Stomach (tissue), 9 donors: ENCODE measurements around the gene GRIA4. TPM values are rescaled to one million over a fixed set of nuclear protein-coding genes. Genes with fewer than 3 reads are reported as not detected.
A peak's percentile ranks its signal among the peaks of the same experiment; 100 is the strongest.

ENCODE experiments used
- DNase-seq, 2 donors: peaks; one replicate each; pipeline versions ENCODE4 v3.0.0 to v3.0.0-alpha.2; 2013 to 2019
- H3K27ac ChIP-seq, 5 donors: fragments of 200-600 bp in 4 of 5; sonication (generic) in 4 of 5; one replicate each; pipeline ENCODE4 v1.5.1; 2013 to 2019; ENCODE audit warnings: mild to moderate bottlenecking in 1 of 5, moderate library complexity in 1 of 5
- H3K27me3 ChIP-seq, 3 donors: fragments of 200-600 bp; sonication (generic); one replicate each; pipeline ENCODE4 v1.5.1; 2017 to 2019; ENCODE audit warnings: mixed run types in 1 of 3
- H3K36me3 ChIP-seq, 4 donors: fragments of 200-600 bp; sonication (generic); 1 replicate in 3 of 4; 2 replicates in 1 of 4; pipeline ENCODE4 v1.5.1; 2016 to 2019
- H3K4me1 ChIP-seq, 4 donors: fragments of 200-600 bp; sonication (generic); one replicate each; pipeline ENCODE4 v1.5.1; 2016 to 2019
- H3K4me3 ChIP-seq, 4 donors: fragments of 200-600 bp; sonication (generic) in 3 of 4; one replicate each; pipeline ENCODE4 v1.5.1; 2016 to 2019; ENCODE audit warnings: mild to moderate bottlenecking in 1 of 4
- H3K9me3 ChIP-seq, 4 donors: fragments of 200-600 bp; sonication (generic); one replicate each; pipeline ENCODE4 v1.5.1; 2016 to 2019
- EP300 ChIP-seq: sonication (generic); formaldehyde crosslinking; IDR thresholded peaks from one replicate; pipeline ENCODE4 v1.6.1; 2017; ENCODE audit warnings: antibody characterized with exemption
- POLR2A ChIP-seq, 4 donors: fragments of 450-650 bp; IDR thresholded peaks; one replicate each; pipeline ENCODE4 v1.6.1; 2016; ENCODE audit warnings: antibody characterized with exemption in 4 of 4, control low read depth in 2 of 4, mild to moderate bottlenecking in 1 of 4, moderate library complexity in 1 of 4
- POLR2AphosphoS5 ChIP-seq, 3 donors: sonication (generic); formaldehyde crosslinking; IDR thresholded peaks; one replicate each; pipeline ENCODE4 v1.6.1; 2016; ENCODE audit warnings: antibody characterized with exemption in 3 of 3
- WGBS, 5 donors: extraction: QIAGEN DNeasy Blood & Tissue Kit in 3 of 5; methylation state at CpG; one replicate each; pipeline versions ENCODE4 v1.1.5 to v1.1.7; 2013 to 2018; 5-methylcytosine and 5-hydroxymethylcytosine counted together
- intact Hi-C: fragments of 100-400 bp; cut with DNase I; formaldehyde crosslinking; loops from one replicate; pipeline ENCODE4 v1.15.1; 2023; ENCODE audit warnings: low total_unique reads
- polyA plus RNA-seq, 3 donors: library from polyadenylated mRNA; stranded (reverse); fragments of 200-250 nt; gene quantifications; one replicate each; pipeline ENCODE4 v1.2.3, GENCODE V29; 2013
- total RNA-seq, 5 donors: library from RNA; depleted of rRNA; stranded (reverse); fragments of >200 nt; gene quantifications; one replicate each; pipeline versions ENCODE4 v1.1.0 to v1.2.3, GENCODE V29; 2014 to 2016
- TF ChIP-seq, protein P1 (sequence below), 7 experiments: fragments of 450-650 bp in 4 of 7; fragments of 200-600 bp in 3 of 7; sonication (generic) in 3 of 7; IDR thresholded peaks; one replicate each; pipeline ENCODE4 v1.5.1; 2016 to 2019; ENCODE audit warnings: antibody characterized with exemption in 7 of 7, control low read depth in 2 of 7, mild to moderate bottlenecking in 1 of 7
- donor health status: healthy with polysubstance abuse.
- donor health status: Bipolar disorder and iron deficiency.
- donor health status: healthy.

GRIA4 gene
- total and polyA plus RNA-seq, 8 donors: under 0.01 to 5.9 (median 2.0) TPM; not detected in 1

DNA sequence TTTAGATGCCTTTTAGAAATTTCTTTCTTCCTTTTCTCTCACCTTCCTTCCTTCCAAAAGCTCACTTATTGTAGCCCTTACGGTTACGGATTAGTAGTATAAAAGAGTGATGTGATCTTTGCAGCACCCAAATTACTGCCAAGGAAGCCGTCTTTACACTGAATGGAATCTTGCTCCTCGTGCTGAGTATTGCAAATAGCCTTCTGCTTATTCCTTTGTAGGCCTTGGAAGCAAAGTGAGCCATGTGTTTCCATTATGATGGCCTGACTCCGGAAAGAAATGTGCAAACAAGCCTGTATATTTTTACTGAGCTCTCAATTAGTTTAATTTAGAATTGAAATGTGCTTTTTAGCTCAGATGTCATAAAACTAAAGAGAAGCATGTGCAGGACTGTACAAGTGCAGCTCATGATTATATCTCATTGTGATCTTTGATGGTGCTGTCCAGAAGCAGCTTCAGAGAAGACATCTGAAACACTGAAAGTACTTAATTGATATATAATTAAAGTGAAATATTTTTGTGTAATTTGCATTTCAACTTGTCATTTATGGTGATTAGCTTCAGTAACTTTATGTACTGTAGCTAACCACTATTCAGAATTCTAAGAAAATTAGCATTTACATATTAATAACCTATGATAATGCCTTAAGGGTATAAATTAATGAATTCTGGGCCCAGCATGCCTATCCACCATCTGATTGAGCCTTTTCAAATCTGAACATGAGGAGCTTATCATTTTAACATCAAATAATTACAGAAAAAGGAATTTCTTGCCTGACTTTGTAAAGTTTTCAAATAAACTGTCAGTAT lies 129.3 kb downstream of the GRIA4 start:
- 62 to 84% (median 80%) methylated on average over 5 of the region's 5 CpGs for WGBS, 5 donors
- DNase-seq: peak in 1 of 2 donors; percentile 20

DNA sequence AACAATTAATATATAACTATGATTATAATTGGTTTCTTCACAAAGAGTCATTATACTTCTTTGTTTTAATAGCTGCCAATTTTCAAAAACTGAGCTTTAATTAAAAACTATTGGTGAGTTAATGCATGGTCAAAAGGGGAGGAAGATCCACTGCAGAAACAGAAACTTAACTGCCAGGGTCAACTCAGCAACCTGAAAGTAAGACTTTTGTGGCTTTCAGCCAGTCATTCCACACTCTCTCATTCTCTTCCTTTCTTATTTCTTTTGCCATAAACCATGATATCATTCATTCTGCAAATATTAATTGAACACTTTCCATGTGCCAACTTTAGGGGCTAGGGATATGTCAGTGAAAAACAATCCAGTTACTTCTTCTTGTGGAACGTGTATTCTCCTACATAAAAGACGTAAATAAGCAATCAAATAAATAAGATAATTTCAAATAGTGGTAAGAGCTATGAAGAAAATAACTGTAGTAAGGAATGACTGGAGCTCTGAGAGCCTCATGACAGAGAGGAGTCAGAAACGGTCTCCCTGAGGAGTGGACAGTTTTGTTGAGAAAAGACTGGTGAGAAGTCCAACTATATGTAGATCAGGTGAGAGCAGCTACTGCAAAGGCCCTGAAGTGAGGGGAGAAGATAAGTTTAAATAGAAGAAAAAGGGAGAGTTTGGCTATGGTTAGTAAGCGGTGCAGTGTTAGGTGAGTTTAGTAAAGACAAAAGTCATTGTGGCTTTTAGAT lies 130.5 kb downstream of the GRIA4 start:
- Histone ChIP-seq H3K27me3 (no peaks in the 10 kb centered on the region), H3K4me1 (no peaks in the 10 kb centered on the region), H3K36me3 (no peaks in the 10 kb centered on the region), H3K27ac (no peak overlapping the region), H3K4me3 (no peak overlapping the region), H3K9me3 (no peaks in the 10 kb centered on the region)
- no peak for DNase-seq
- intact Hi-C loops: no loop called here
- TF ChIP-seq EP300: no peak
- no peak for TF ChIP-seq POLR2A (IDR thresholded peaks at IDR 0.05)
- TF ChIP-seq POLR2AphosphoS5 (IDR thresholded peaks at IDR 0.05): no peak
- TF ChIP-seq, protein P1, sequence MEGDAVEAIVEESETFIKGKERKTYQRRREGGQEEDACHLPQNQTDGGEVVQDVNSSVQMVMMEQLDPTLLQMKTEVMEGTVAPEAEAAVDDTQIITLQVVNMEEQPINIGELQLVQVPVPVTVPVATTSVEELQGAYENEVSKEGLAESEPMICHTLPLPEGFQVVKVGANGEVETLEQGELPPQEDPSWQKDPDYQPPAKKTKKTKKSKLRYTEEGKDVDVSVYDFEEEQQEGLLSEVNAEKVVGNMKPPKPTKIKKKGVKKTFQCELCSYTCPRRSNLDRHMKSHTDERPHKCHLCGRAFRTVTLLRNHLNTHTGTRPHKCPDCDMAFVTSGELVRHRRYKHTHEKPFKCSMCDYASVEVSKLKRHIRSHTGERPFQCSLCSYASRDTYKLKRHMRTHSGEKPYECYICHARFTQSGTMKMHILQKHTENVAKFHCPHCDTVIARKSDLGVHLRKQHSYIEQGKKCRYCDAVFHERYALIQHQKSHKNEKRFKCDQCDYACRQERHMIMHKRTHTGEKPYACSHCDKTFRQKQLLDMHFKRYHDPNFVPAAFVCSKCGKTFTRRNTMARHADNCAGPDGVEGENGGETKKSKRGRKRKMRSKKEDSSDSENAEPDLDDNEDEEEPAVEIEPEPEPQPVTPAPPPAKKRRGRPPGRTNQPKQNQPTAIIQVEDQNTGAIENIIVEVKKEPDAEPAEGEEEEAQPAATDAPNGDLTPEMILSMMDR (IDR thresholded peaks at IDR 0.05): no peak
- WGBS, 5 donors: 82 to 94% (median 87%) methylated on average over 4 of the region's 4 CpGs

More for the DNA sequence above, 129.3 kb downstream of the GRIA4 start:
- H3K9me3 ChIP-seq: no peaks in the 10 kb centered on the region
- no peaks in the 10 kb centered on the region for H3K4me1 ChIP-seq
- H3K4me3 ChIP-seq: no peak overlapping the region
- H3K27me3 ChIP-seq: no peaks in the 10 kb centered on the region
- TF ChIP-seq EP300 (no peak), POLR2A (IDR thresholded peaks at IDR 0.05) (no peak), POLR2AphosphoS5 (IDR thresholded peaks at IDR 0.05) (no peak)
- TF ChIP-seq, protein P1 (IDR thresholded peaks at IDR 0.05): no peak
- no peaks in the 10 kb centered on the region for H3K36me3 ChIP-seq
- no peak overlapping the region for H3K27ac ChIP-seq
- intact Hi-C loops: no loop called here

DNA sequence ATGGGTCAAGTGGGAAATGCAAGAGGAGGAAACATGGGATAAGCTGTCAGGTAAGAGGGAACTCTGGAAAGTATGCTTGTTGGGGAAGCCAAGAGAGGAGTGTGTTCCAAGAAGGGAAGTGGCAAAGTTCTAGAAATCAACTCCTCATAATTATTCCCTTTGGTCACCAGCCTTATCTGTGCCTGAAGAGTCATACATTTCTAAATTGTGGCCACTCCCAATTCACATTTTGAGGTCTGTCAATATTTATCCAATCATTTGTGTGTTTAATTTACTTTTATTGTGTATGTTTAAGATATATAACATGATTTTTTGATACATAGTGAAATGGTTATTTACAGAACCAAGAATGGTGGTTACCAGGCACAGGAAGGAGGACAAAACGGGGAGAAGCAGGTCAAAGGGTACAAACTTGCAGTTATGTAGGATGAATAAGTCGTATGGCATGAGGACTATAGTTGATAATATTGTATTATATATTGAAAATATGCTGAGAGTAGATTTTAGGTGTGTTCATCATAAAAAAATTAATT lies 131.7 kb downstream of the GRIA4 start:
- intact Hi-C loops: no loop called here
- peak in 1 of 2 donors; percentile 3 for DNase-seq
- Histone ChIP-seq H3K9me3 (no peaks in the 10 kb centered on the region), H3K4me3 (no peak overlapping the region), H3K27me3 (no peaks in the 10 kb centered on the region), H3K36me3 (no peaks in the 10 kb centered on the region), H3K27ac (no peak overlapping the region), H3K4me1 (no peaks in the 10 kb centered on the region)
- 21 to 47% (median 44%) methylated on average over 2 of the region's 2 CpGs for WGBS, 5 donors
- TF ChIP-seq EP300: no peak
- TF ChIP-seq, protein P1 (IDR thresholded peaks at IDR 0.05): no peak
- TF ChIP-seq POLR2A (IDR thresholded peaks at IDR 0.05): no peak
- no peak for TF ChIP-seq POLR2AphosphoS5 (IDR thresholded peaks at IDR 0.05)

DNA sequence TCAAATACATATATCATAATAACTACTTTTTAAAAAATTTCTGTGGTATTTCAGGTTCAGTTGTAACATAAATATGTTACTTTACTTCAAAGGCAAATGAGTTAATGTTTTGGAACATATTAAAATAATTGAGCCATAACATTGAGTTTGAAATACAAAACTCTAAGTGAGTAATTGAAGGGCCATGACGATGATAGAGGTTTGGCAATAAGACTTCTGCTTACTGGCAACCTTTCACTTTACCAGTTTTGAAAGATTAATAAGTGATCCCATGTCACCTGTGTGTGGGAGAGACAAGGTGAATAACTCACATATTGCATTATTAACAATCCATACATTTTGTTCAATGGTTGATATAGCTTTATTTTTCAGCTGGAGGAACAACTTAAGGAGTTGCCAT lies 144.4 kb downstream of the GRIA4 start:
- intact Hi-C loops: no loop called here
- WGBS, 5 donors: 74 to 84% (median 78%) methylated on average over 1 of the region's 1 CpG
- H3K9me3 ChIP-seq: no peaks in the 10 kb centered on the region
- no peak overlapping the region for H3K27ac ChIP-seq
- TF ChIP-seq EP300 (no peak), POLR2A (IDR thresholded peaks at IDR 0.05) (no peak), POLR2AphosphoS5 (IDR thresholded peaks at IDR 0.05) (no peak)
- TF ChIP-seq, protein P1 (IDR thresholded peaks at IDR 0.05): no peak
- H3K36me3 ChIP-seq: no peaks in the 10 kb centered on the region
- no peaks in the 10 kb centered on the region for H3K27me3 ChIP-seq
- no peak for DNase-seq
- no peaks in the 10 kb centered on the region for H3K4me1 ChIP-seq
- H3K4me3 ChIP-seq: no peak overlapping the region
